K562 (cell line): ENCODE results near the gene KIF25. TPM values are rescaled to one million over a fixed set of nuclear protein-coding genes. Genes with fewer than 3 reads are reported as not detected.

Experiments
- ATAC-seq: fragments of 200-7000 bp; cut with Tn5 transposase; 3 replicates; pipeline ENCODE4 v1.9.1; 2020; ENCODE audit warnings: moderate library complexity
- BruUV-seq: library from RNA; stranded (reverse); fragments of 400-500 nt; replicated peaks from 2 replicates; lab custom pipeline; 2021; lab: Mats Ljungman, UMichigan
- CTCF ChIA-PET: fragments of 300-600 bp; formaldehyde crosslinking; extraction: SDS; loops from one replicate; lab custom pipeline; 2021; ENCODE audit warnings: low intra/inter-chr PET ratio; lab: Yijun Ruan, JAX
- POLR2A ChIA-PET: fragments of 300-600, 350-650 bp; sonication (Branson Sonifier 250); formaldehyde crosslinking; extraction: SDS; loops from one replicate; lab custom pipeline; 2021; ENCODE audit warnings: antibody characterized with exemption, inconsistent platforms; lab: Yijun Ruan, JAX
- DNase-seq, 4 experiments: peaks; one replicate each; pipeline versions ENCODE4 v3.0.0 to v3.0.0-alpha.2; 2011 to 2018; ENCODE audit warnings: low spot score in 3 of 4, mixed read lengths in 3 of 4; ENCODE audit errors: extremely low read depth in 1 of 4
- FAIRE-seq: peaks from 2 replicates; lab custom pipeline; 2011; peaks lifted over from hg19 to GRCh38; lab: Jason Lieb, UNC
- H2AFZ ChIP-seq: 2 replicates; pipeline ENCODE4 v1.6.0; 2011; ENCODE audit warnings: low read depth, low read length, control low read depth, inconsistent platforms
- H3K27ac ChIP-seq: fragments of 200-600 bp; 3 replicates; pipeline ENCODE4 v1.8.0; 2011; ENCODE audit warnings: low read depth, mild to moderate bottlenecking, control low read depth, inconsistent platforms, low read length, moderate library complexity, mixed read lengths; ENCODE audit errors: extremely low read depth
- H3K27me3 ChIP-seq, 2 experiments: fragments of 300-600 bp in 1 of 2; 2 replicates in 1 of 2; 3 replicates in 1 of 2; pipeline versions ENCODE4 v1.6.0 to v1.8.0; 2011; ENCODE audit warnings: inconsistent platforms in 2 of 2, low read length in 2 of 2, mild to moderate bottlenecking in 1 of 2, mixed read lengths in 1 of 2, moderate library complexity in 1 of 2; ENCODE audit not compliant: control insufficient read depth in 2 of 2, insufficient read depth in 2 of 2
- H3K36me3 ChIP-seq: fragments of 300-600 bp; 3 replicates; pipeline ENCODE4 v1.8.0; 2011; ENCODE audit warnings: mild to moderate bottlenecking, low read length, inconsistent platforms; ENCODE audit not compliant: control insufficient read depth, insufficient read depth
- H3K4me1 ChIP-seq, 2 experiments: fragments of 200-600 bp in 1 of 2; replicated peaks in 1 of 2; 2 replicates in 1 of 2; 3 replicates in 1 of 2; pipeline versions ENCODE4 v1.5.1 to v1.8.0; 2011; ENCODE audit warnings: inconsistent platforms in 2 of 2, low read length in 2 of 2, mild to moderate bottlenecking in 1 of 2, mixed read lengths in 1 of 2, moderate library complexity in 1 of 2; ENCODE audit not compliant: control insufficient read depth in 2 of 2, insufficient read depth in 2 of 2
- H3K4me2 ChIP-seq: 2 replicates; pipeline ENCODE4 v1.6.1; 2011; ENCODE audit warnings: low read length, control low read depth, inconsistent platforms, mixed read lengths; ENCODE audit not compliant: insufficient read depth
- H3K4me3 ChIP-seq: fragments of 200-600 bp; sonication (generic), shearing (Covaris generic); 2 replicates; pipeline ENCODE4 v1.5.1; 2016; ENCODE audit warnings: control low read depth, inconsistent platforms
- H3K79me2 ChIP-seq: fragments of 200-600 bp; 3 replicates; pipeline ENCODE4 v1.8.0; 2011; ENCODE audit warnings: low read length, inconsistent platforms; ENCODE audit not compliant: control insufficient read depth, insufficient read depth
- H3K9ac ChIP-seq, 2 experiments: 2 replicates each; pipeline versions ENCODE4 v1.6.0 to v1.6.1; 2011; ENCODE audit warnings: low read depth in 2 of 2, low read length in 2 of 2, control low read depth in 1 of 2, inconsistent platforms in 1 of 2, mild to moderate bottlenecking in 1 of 2, mixed read lengths in 1 of 2; ENCODE audit not compliant: insufficient read depth in 1 of 2
- H3K9me1 ChIP-seq: one replicate; pipeline ENCODE4 v1.6.0; 2011; ENCODE audit warnings: inconsistent platforms, mild to moderate bottlenecking, low read length, moderate library complexity; ENCODE audit not compliant: control insufficient read depth, insufficient read depth
- H3K9me3 ChIP-seq: replicated peaks from 2 replicates; pipeline ENCODE4 v1.5.1; 2011; ENCODE audit warnings: low read depth, low read length, inconsistent platforms; ENCODE audit not compliant: control insufficient read depth, insufficient read depth
- H4K20me1 ChIP-seq: replicated peaks from 2 replicates; pipeline ENCODE4 v1.6.1; 2011; ENCODE audit warnings: low read length, inconsistent platforms, mixed read lengths; ENCODE audit not compliant: control insufficient read depth, insufficient read depth
- ARHGAP35 ChIP-seq: fragments of 450-650 bp; IDR thresholded peaks from 2 replicates; pipeline ENCODE4 v1.6.1; 2018; ENCODE audit not compliant: partially characterized antibody
- EZH2 ChIP-seq: IDR thresholded peaks from 2 replicates; pipeline ENCODE4 v1.6.1; 2012; ENCODE audit warnings: low read depth, mild to moderate bottlenecking, inconsistent platforms, low read length, borderline replicate concordance
- FUS ChIP-seq: fragments of 200-400 bp; formaldehyde crosslinking; optimal IDR thresholded peaks from 2 replicates; pipeline ENCODE3; 2017; ENCODE audit warnings: low read depth, low read length
- KHSRP ChIP-seq: fragments of 450-650 bp; IDR thresholded peaks from 2 replicates; pipeline ENCODE4 v1.6.1; 2017
- NFXL1 ChIP-seq: fragments of 450-650 bp; formaldehyde crosslinking; IDR thresholded peaks from 2 replicates; pipeline ENCODE4 v1.4.0; 2021; ENCODE audit warnings: mild to moderate bottlenecking
- PHTF2 ChIP-seq: fragments of 250-450 bp; sonication (Bioruptor Pico); IDR thresholded peaks from 2 replicates; pipeline ENCODE4 v1.5.0; 2021; ENCODE audit warnings: mild to moderate bottlenecking
- POLR2A ChIP-seq: fragments of 450-650 bp; conservative IDR thresholded peaks from 2 replicates; pipeline ENCODE4 v1.6.1; 2016
- POLR2G ChIP-seq: fragments of 200-400 bp; formaldehyde crosslinking; IDR thresholded peaks from 2 replicates; pipeline ENCODE4 v1.6.1; 2017; ENCODE audit warnings: low read depth, mild to moderate bottlenecking, antibody characterized with exemption, low read length, moderate library complexity
- SLC30A9 ChIP-seq: fragments of 250-450 bp; sonication (Bioruptor Pico); IDR thresholded peaks from 2 replicates; pipeline ENCODE4 v1.8.0; 2022; ENCODE audit warnings: mild to moderate bottlenecking, moderate library complexity
- ZNF134 ChIP-seq: fragments of 250-450 bp; sonication (Bioruptor Pico); conservative IDR thresholded peaks from 2 replicates; pipeline ENCODE4 v1.4.0; 2020
- ZNF146 ChIP-seq: IDR thresholded peaks from one replicate; pipeline ENCODE4 v1.6.1; 2018; ENCODE audit warnings: missing compliant biosample characterization; ENCODE audit not compliant: unreplicated experiment
- ZNF445 ChIP-seq: fragments of 250-450 bp; sonication (Bioruptor Pico); IDR thresholded peaks from 2 replicates; pipeline ENCODE4 v1.4.0; 2020; ENCODE audit warnings: low read depth, mild to moderate bottlenecking, moderate library complexity
- WGBS: fragments of 100-300 bp; shearing (Covaris generic); methylation state at CpG from one replicate; pipeline ENCODE4 v1.1.6; 2016; ENCODE audit warnings: low coverage, mixed read lengths; ENCODE audit not compliant: insufficient coverage; ENCODE audit errors: missing lambda C conversion rate; 5-methylcytosine and 5-hydroxymethylcytosine counted together
- in situ Hi-C: fragments of 300-500 bp; cut with MboI; formaldehyde crosslinking; loops from 4 replicates; pipeline ENCODE4 v1.15.0; 2018; ENCODE audit warnings: inconsistent platforms, mixed read lengths
- intact Hi-C: fragments of 100-400 bp; cut with micrococcal nuclease; formaldehyde crosslinking; loops from 2 replicates; pipeline ENCODE4 v1.14.2; 2022
- polyA plus RNA-seq, 8 experiments: library from polyadenylated mRNA; depleted of rRNA in 4 of 8; stranded (reverse) in 5 of 8; unstranded in 3 of 8; fragments of >200 nt; fragmentation: Nextera tagmentation in 2 of 8; fragmentation: Illumina TruSeq in 1 of 8; extraction: Ambion mirVana in 2 of 8; extraction: Trizol in 1 of 8; gene quantifications; 2 replicates each; pipeline versions ENCODE4 v1.2.1 to v1.2.3, GENCODE V29; 2011 to 2014; ENCODE audit warnings: inconsistent platforms in 1 of 8, missing spikeins in 1 of 8
- total RNA-seq, 7 experiments: library from RNA; depleted of rRNA in 6 of 7; stranded (reverse); fragments of >200 nt in 6 of 7; fragmentation: Illumina TruSeq in 2 of 7; extraction: Trizol in 2 of 7; gene quantifications; 2 replicates each; pipeline versions ENCODE4 v1.2.1 to v1.2.3, GENCODE V29; 2011 to 2021; ENCODE audit warnings: low replicate concordance in 1 of 7
- TF ChIP-seq, protein P1 (sequence below): fragments of 450-650 bp; formaldehyde crosslinking; conservative IDR thresholded peaks from 2 replicates; pipeline ENCODE4 v1.4.0; 2022; ENCODE audit warnings: mild to moderate bottlenecking, missing genetic modification characterization

KIF25 gene
- total and polyA plus RNA-seq, 9 of the 15 experiments (the other 6 are each of a cell fraction or from before 2014, with no cell fraction given), result 0.04 to 0.49 (median 0.23) TPM; not detected in 5

DNA sequence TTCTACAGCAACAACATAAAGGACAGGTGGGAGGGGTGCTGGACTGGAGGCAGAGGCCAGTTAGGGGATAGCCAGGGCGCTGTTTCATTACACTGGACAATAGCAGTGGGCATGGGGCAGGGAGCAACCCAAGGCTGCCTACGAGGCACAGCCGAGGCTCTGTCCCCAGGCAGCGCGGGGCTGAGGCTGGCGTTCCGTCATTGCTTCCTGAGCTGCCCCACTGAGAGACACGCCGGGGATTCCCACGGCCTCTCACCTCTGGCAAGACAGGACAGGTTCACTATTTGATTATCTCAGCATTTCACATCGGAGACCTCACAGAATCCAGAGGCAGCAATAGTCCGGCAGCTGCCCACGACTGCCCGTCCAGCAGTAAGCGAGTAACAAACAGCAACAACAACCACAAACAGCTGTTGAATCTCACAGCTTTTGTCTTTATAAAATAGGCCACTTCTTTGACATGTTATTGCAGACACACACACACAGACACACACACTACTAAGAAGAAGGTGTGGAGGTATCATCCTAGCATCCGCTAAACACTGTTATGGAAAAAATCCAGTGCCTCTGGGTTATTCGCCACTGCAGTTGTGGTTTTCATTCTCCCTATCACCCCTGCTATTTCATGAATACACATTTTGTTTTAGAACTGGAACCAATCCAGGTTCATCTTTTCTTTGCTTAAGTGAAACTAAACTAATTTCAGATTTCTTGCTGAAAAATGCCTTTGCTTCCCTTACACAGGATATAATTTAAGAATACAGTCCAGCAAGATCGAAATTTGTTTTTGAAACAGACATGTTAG is 19.5 kb downstream of the KIF25 start:
- no peak overlapping the region for H3K4me2 ChIP-seq
- H3K9me1 ChIP-seq, result no peaks in the 10 kb centered on the region
- 2% methylated on average over 18 of the region's 18 CpGs for WGBS
- intact Hi-C loops, result no loop called here
- ATAC-seq, result no peak
- peaks cover 38 to 44% of the 10 kb centered on the region in 2 experiments for H3K27me3 ChIP-seq
- peaks cover 6% of the 10 kb centered on the region; the same call in 1 of the 2 replicates for H3K9me3 ChIP-seq
- no peak overlapping the region for H3K9ac ChIP-seq
- H3K4me1 ChIP-seq, result no peaks in the 10 kb centered on the region
- CTCF ChIA-PET, result no interaction called here
- POLR2A ChIA-PET, result no interaction called here
- no peaks in the 10 kb centered on the region for H4K20me1 ChIP-seq
- in situ Hi-C loops, result no loop called here
- FAIRE-seq, result no peak
- no peak overlapping the region for H3K27ac ChIP-seq
- no peaks in the 10 kb centered on the region for H3K79me2 ChIP-seq
- no peak for DNase-seq
- no peak overlapping the region for H3K4me3 ChIP-seq
- no peaks in the 10 kb centered on the region for H3K36me3 ChIP-seq
- H2AFZ ChIP-seq, result no peak overlapping the region
- no TSS peak for BruUV-seq
- TF ChIP-seq NFXL1, result no peak
- no peak for TF ChIP-seq FUS
- TF ChIP-seq, protein P1, sequence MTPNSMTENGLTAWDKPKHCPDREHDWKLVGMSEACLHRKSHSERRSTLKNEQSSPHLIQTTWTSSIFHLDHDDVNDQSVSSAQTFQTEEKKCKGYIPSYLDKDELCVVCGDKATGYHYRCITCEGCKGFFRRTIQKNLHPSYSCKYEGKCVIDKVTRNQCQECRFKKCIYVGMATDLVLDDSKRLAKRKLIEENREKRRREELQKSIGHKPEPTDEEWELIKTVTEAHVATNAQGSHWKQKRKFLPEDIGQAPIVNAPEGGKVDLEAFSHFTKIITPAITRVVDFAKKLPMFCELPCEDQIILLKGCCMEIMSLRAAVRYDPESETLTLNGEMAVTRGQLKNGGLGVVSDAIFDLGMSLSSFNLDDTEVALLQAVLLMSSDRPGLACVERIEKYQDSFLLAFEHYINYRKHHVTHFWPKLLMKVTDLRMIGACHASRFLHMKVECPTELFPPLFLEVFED (CRISPR knock-in tag), result no peak
- no peak for TF ChIP-seq PHTF2 (CRISPR knock-in tag)
- no peak for TF ChIP-seq EZH2
- TF ChIP-seq ZNF134, result no peak
- no peak for TF ChIP-seq ZNF146
- no peak for TF ChIP-seq ZNF445 (CRISPR knock-in tag)
- no peak for TF ChIP-seq ARHGAP35
- TF ChIP-seq KHSRP, result no peak
- no peak for TF ChIP-seq SLC30A9 (CRISPR knock-in tag)
- TF ChIP-seq POLR2A, result no peak
- no peak for TF ChIP-seq POLR2G
